Right lobe of liver (tissue), 6 donors: Measurements from ENCODE around the gene SMAD4. TPM values are rescaled to one million over a fixed set of nuclear protein-coding genes. Genes with fewer than 3 reads are reported as not detected.
A peak's percentile ranks its signal among the peaks of the same experiment; 100 is the strongest.

ENCODE experiments used
- ATAC-seq, 4 donors: fragments of 200-7000 bp; cut with Tn5 transposase; one replicate each; pipeline ENCODE4 v1.9.1; 2020; ENCODE audit warnings: mild to moderate bottlenecking in 4 of 4, moderate library complexity in 4 of 4
- DNase-seq, 3 donors: peaks; one replicate each; pipeline ENCODE4 v3.0.0-alpha.2; 2020
- H3K27ac ChIP-seq, 3 donors: fragments of 200-600 bp; one replicate each; pipeline ENCODE4 v1.8.0; 2022
- H3K27me3 ChIP-seq, 2 donors: fragments of 200-600 bp; one replicate each; pipeline ENCODE4 v1.8.0; 2022
- H3K36me3 ChIP-seq, 4 donors: fragments of 200-600 bp; sonication (generic) in 1 of 4; one replicate each; pipeline versions ENCODE4 v1.5.1 to v1.8.0; 2017 to 2022; ENCODE audit warnings: control low read depth in 1 of 4
- H3K4me1 ChIP-seq, 4 donors: fragments of 200-600 bp; sonication (generic) in 1 of 4; one replicate each; pipeline versions ENCODE4 v1.5.1 to v1.8.0; 2017 to 2022; ENCODE audit warnings: control low read depth in 1 of 4
- H3K4me3 ChIP-seq, 3 donors: fragments of 200-600 bp; one replicate each; pipeline ENCODE4 v1.8.0; 2022
- H3K9me3 ChIP-seq, 4 donors: fragments of 200-600 bp; sonication (generic) in 1 of 4; one replicate each; pipeline versions ENCODE4 v1.5.1 to v1.8.0; 2017 to 2022; ENCODE audit warnings: control low read depth in 1 of 4
- POLR2A ChIP-seq: fragments of 450-650 bp; IDR thresholded peaks from one replicate; pipeline ENCODE4 v1.6.1; 2017; ENCODE audit warnings: antibody characterized with exemption, mild to moderate bottlenecking
- WGBS: methylation state at CpG from one replicate; pipeline ENCODE4 v1.1.6; 2018; ENCODE audit warnings: low coverage, low lambda C conversion rate; ENCODE audit not compliant: insufficient coverage; ENCODE audit errors: missing lambda C conversion rate; 5-methylcytosine and 5-hydroxymethylcytosine counted together
- intact Hi-C, 2 donors: fragments of 100-400 bp; cut with DNase I; formaldehyde crosslinking; loops; one replicate each; pipeline versions ENCODE4 v1.11.2 to v1.14.1; 2022
- total RNA-seq, 6 experiments: library from RNA; depleted of rRNA in 2 of 6; stranded (reverse); fragments of >200 nt in 2 of 6; fragmentation: NEBNext Ultra II Directional in 3 of 6; extraction: Animal tissue kit (Norgen Biotek cat#: 25700) in 3 of 6; gene quantifications; one replicate each; pipeline versions ENCODE4 v1.1.0 to v1.2.4, GENCODE V29; 2016 to 2023
- TF ChIP-seq, protein P1 (sequence below), 4 donors: fragments of 200-600 bp in 3 of 4; fragments of 450-650 bp in 1 of 4; IDR thresholded peaks; one replicate each; pipeline versions ENCODE4 v1.5.1 to v1.8.0; 2016 to 2022; ENCODE audit warnings: antibody characterized with exemption in 4 of 4, mild to moderate bottlenecking in 2 of 4
- donor health status: DM: no; HTN: yes; CAD: no.
- donor health status: DM: no; HTN: no; CAD: no.
- donor health status: DM: no; HTN: no; CAD: no.
- donor health status: DM: no; HTN: yes; CAD: no.
- donor health status: DM: no; HTN: yes; CAD: no.

Gene SMAD4
- total RNA-seq, 6 experiments from 2014 or later: 40.8 to 71.9 (median 56.6) TPM

DNA sequence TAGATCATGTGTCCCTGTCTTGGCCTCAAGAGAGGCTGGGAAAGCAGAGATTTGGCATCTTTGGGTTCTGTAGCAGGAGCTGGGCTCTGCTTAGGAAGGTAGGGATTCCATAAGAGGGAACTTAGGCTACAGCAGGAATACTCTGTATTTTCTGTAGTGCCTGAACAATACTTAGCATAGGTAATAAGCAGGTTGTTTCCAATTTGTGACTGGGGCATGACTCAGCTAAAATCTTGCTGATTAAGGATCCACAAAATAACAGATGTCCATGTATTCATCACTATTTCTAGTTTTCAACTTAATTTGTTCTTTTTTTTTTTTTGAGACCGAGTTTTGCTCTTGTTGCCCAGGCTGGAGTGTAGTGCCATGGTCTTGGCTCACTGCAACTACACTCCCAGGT lies 68.5 kb downstream of the SMAD4 start:
- TF ChIP-seq, protein P1, sequence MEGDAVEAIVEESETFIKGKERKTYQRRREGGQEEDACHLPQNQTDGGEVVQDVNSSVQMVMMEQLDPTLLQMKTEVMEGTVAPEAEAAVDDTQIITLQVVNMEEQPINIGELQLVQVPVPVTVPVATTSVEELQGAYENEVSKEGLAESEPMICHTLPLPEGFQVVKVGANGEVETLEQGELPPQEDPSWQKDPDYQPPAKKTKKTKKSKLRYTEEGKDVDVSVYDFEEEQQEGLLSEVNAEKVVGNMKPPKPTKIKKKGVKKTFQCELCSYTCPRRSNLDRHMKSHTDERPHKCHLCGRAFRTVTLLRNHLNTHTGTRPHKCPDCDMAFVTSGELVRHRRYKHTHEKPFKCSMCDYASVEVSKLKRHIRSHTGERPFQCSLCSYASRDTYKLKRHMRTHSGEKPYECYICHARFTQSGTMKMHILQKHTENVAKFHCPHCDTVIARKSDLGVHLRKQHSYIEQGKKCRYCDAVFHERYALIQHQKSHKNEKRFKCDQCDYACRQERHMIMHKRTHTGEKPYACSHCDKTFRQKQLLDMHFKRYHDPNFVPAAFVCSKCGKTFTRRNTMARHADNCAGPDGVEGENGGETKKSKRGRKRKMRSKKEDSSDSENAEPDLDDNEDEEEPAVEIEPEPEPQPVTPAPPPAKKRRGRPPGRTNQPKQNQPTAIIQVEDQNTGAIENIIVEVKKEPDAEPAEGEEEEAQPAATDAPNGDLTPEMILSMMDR (IDR thresholded peaks at IDR 0.05): no peak
- no peak for TF ChIP-seq POLR2A
- DNase-seq (no peak), ATAC-seq (no peak)
- H3K27me3 ChIP-seq: no peaks in the 10 kb centered on the region
- H3K9me3 ChIP-seq: no peaks in the 10 kb centered on the region
- H3K4me1 ChIP-seq: no peaks in the 10 kb centered on the region
- no peak overlapping the region for H3K27ac ChIP-seq
- H3K36me3 ChIP-seq: no peaks in the 10 kb centered on the region
- 88% methylated on average over 1 of the region's 1 CpG for WGBS
- H3K4me3 ChIP-seq: no peak overlapping the region
- intact Hi-C loops: no loop called here

DNA sequence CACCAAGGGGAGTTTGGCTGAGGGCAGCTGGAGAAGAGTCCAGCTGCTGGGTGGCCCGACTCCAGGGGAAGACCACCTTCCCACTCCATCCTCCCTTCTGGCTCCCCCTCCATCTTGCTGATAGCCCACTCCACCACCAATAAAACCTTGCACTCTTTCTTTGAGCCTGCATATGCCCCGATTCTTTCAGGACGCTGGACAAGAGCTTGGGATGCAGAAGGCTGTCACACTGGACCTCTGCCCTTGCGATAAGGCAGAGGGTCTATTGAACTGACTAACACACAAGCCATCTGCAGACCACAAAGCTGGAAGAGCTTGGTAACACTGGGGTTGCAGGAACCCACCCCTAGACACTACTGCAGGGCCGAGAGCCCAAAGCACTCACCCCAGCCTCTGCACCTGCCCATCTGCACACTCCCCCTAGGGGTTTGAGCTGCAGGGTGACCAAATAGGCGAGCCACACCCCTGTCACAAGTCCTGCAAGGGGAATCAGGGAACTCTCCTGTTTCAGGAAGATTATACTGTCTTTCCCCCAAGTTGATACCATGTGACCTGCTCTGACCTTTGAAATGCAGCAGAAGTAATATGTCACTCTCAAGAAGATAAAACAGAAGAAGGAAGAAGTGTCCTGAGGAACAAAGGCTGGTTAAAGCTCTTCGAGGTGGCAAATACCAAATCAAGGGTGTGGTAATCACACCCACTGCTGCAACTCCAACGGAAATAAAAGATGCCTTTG lies 70.5 kb downstream of the SMAD4 start:
- Histone ChIP-seq H3K9me3 (no peaks in the 10 kb centered on the region), H3K27me3 (no peaks in the 10 kb centered on the region), H3K27ac (no peak overlapping the region), H3K36me3 (no peaks in the 10 kb centered on the region), H3K4me1 (no peaks in the 10 kb centered on the region), H3K4me3 (no peak overlapping the region)
- DNase-seq: no peak
- WGBS: 82% methylated on average over 7 of the region's 8 CpGs
- intact Hi-C loops: loop anchor here in 1 of 2 donors (10.0 kb wide), 1 partner anchor 284 kb away; no protein-coding TSS in a partner anchor
- ATAC-seq: no peak
- no peak for TF ChIP-seq POLR2A
- TF ChIP-seq, protein P1 (IDR thresholded peaks at IDR 0.05): no peak

DNA sequence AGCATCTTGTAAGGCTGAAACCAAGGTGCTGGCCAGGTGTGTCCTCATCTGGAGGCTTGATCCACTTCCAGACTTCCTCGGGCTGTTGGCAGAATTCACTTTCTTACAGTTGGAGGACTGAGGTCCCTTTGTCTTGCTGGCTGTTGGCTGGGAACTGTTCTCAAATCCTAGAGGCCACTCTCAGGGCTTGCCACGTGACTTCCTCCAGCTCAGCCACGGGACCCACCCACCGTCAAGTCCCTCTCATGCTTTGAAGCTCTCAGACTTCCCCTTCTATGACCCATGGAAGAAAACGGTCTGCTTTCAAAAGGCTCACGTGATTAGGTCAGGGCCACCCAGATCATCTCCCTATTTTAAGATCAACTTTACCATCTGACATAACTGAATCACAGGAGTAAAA lies 77.1 kb downstream of the SMAD4 start:
- WGBS: 48% methylated on average over 6 of the region's 6 CpGs
- ATAC-seq: peak in 1 of 4 donors; percentile 17

DNA sequence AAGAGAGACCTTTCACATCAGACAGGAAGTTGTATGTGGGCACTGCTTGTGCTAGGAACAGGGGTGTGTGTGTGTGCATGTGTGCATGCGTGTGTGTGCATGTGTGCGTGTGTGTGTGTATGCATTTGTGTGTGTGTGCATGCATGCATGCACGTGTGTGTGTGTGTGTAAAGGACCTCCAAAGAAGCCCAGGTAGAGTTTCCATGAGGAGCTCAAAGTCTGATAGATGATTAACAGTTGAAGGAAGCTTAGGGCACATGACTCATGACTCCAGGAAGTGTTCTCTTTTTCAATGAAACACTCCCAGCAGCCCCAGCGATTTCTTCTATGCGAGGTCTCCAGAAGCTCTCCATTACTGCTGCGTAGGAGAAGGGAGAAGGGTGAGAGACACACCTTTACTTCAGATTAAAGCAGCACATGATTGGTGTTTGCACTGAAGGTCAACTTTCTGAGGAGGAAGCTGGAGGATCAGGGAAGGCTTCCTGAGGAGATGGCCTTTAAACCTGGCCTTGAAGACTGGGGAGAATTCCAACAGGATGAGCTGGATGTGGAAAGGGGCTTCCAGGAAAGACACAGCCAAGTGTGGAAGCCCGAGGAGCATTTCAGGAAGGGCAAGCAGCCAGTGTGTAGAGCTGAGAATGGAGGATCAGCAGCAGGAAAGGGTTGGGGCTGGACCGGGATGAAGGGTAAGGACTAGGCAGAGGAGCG lies 77.7 kb downstream of the SMAD4 start:
- ATAC-seq: peak in 3 of 4 donors; percentile 23 to 47 (median 29)
- no peaks in the 10 kb centered on the region for H3K4me1 ChIP-seq
- intact Hi-C loops: loop anchor here in 1 of 2 donors (10.0 kb wide), 1 partner anchor 277 kb away; no protein-coding TSS in a partner anchor
- H3K27me3 ChIP-seq: no peaks in the 10 kb centered on the region
- no peak for DNase-seq
- no peak overlapping the region for H3K27ac ChIP-seq
- 50% methylated on average over 8 of the region's 9 CpGs for WGBS
- H3K36me3 ChIP-seq: no peaks in the 10 kb centered on the region
- TF ChIP-seq, protein P1 (IDR thresholded peaks at IDR 0.05): no peak
- no peak for TF ChIP-seq POLR2A
- H3K9me3 ChIP-seq: no peaks in the 10 kb centered on the region
- no peak overlapping the region for H3K4me3 ChIP-seq

More for the DNA sequence above, 77.1 kb downstream of the SMAD4 start:
- no peaks in the 10 kb centered on the region for H3K9me3 ChIP-seq
- H3K27ac ChIP-seq: no peak overlapping the region
- intact Hi-C loops: loop anchor here in 1 of 2 donors (10.0 kb wide), 1 partner anchor 278 kb away; no protein-coding TSS in a partner anchor
- H3K4me1 ChIP-seq: no peaks in the 10 kb centered on the region
- H3K36me3 ChIP-seq: no peaks in the 10 kb centered on the region
- TF ChIP-seq, protein P1 (IDR thresholded peaks at IDR 0.05): no peak
- no peak for TF ChIP-seq POLR2A
- no peak overlapping the region for H3K4me3 ChIP-seq
- DNase-seq: no peak
- no peaks in the 10 kb centered on the region for H3K27me3 ChIP-seq
